CD8-positive, alpha-beta memory T cell (primary cell): ENCODE data around the gene LDLRAD4. TPM values are rescaled to one million over a fixed set of nuclear protein-coding genes. Genes with fewer than 3 reads are reported as not detected.
A peak's percentile ranks its signal among the peaks of the same experiment; 100 is the strongest.

Experiments
- CTCF ChIA-PET: fragments of 350-600 bp; sonication (Branson Sonifier 250); formaldehyde crosslinking; loops from one replicate; lab custom pipeline; 2021; ENCODE audit warnings: antibody characterized with exemption; lab: Charles Lee
- POLR2A ChIA-PET: fragments of 350-600 bp; sonication (Branson Sonifier 250); formaldehyde crosslinking; loops from one replicate; lab custom pipeline; 2021; ENCODE audit warnings: antibody characterized with exemption; lab: Charles Lee
- DNase-seq, 5 donors: peaks; one replicate each; pipeline versions ENCODE4 v3.0.0 to v3.0.0-alpha.2; 2020 to 2022; ENCODE audit warnings: mixed read lengths in 1 of 5
- H3K27ac ChIP-seq: one replicate; pipeline ENCODE4 v1.7.0; 2013; ENCODE audit warnings: low read depth, mild to moderate bottlenecking, low read length, moderate library complexity
- H3K27me3 ChIP-seq: 2 replicates; pipeline ENCODE4 v1.7.0; 2013; ENCODE audit warnings: low read length, mild to moderate bottlenecking; ENCODE audit not compliant: insufficient read depth, poor library complexity, severe bottlenecking
- H3K36me3 ChIP-seq: 2 replicates; pipeline ENCODE4 v1.7.0; 2013; ENCODE audit warnings: mild to moderate bottlenecking, low read length, moderate library complexity; ENCODE audit not compliant: insufficient read depth
- H3K4me1 ChIP-seq: 2 replicates; pipeline ENCODE4 v1.7.0; 2013; ENCODE audit warnings: mild to moderate bottlenecking, low read length, moderate library complexity; ENCODE audit not compliant: insufficient read depth
- H3K4me3 ChIP-seq: 2 replicates; pipeline ENCODE4 v1.7.0; 2013; ENCODE audit warnings: mild to moderate bottlenecking, low read length
- H3K9me3 ChIP-seq: 2 replicates; pipeline ENCODE4 v1.7.0; 2013; ENCODE audit warnings: mild to moderate bottlenecking, low read length
- H3K27ac Mint-ChIP-seq, 8 donors: one replicate each; pipeline ENCODE4 v1.8.0; 2020 to 2021; ENCODE audit warnings: mixed read lengths in 8 of 8, mild to moderate bottlenecking in 6 of 8, inconsistent platforms in 3 of 8, moderate library complexity in 3 of 8
- H3K27me3 Mint-ChIP-seq, 2 donors: one replicate each; pipeline ENCODE4 v1.8.0; 2020 to 2021; ENCODE audit warnings: mixed read lengths in 2 of 2, mild to moderate bottlenecking in 1 of 2, moderate library complexity in 1 of 2
- H3K36me3 Mint-ChIP-seq, 3 donors: one replicate each; pipeline ENCODE4 v1.8.0; 2020 to 2021; ENCODE audit warnings: mixed read lengths in 3 of 3, inconsistent platforms in 1 of 3, mild to moderate bottlenecking in 1 of 3
- H3K4me1 Mint-ChIP-seq, 3 donors: one replicate each; pipeline ENCODE4 v1.8.0; 2020 to 2021; ENCODE audit warnings: mixed read lengths in 3 of 3, inconsistent platforms in 1 of 3, mild to moderate bottlenecking in 1 of 3
- H3K4me3 Mint-ChIP-seq, 7 donors: one replicate each; pipeline ENCODE4 v1.8.0; 2020 to 2021; ENCODE audit warnings: mixed read lengths in 7 of 7, mild to moderate bottlenecking in 6 of 7, moderate library complexity in 4 of 7, inconsistent platforms in 2 of 7
- H3K9me3 Mint-ChIP-seq, 5 donors: one replicate each; pipeline ENCODE4 v1.8.0; 2020 to 2022; ENCODE audit warnings: mixed read lengths in 5 of 5, mild to moderate bottlenecking in 3 of 5, moderate library complexity in 2 of 5, inconsistent platforms in 1 of 5
- polyA plus RNA-seq: library from polyadenylated mRNA; unstranded; fragments of 300-500 nt; fragmentation: Illumina TruSeq; gene quantifications from one replicate; pipeline ENCODE4 v1.2.3, GENCODE V29; 2021
- total RNA-seq, 2 experiments: library from RNA; stranded (reverse); gene quantifications; one replicate each; pipeline ENCODE4 v1.2.3, GENCODE V29; 2021

LDLRAD4 gene
- total and polyA plus RNA-seq, 3 experiments from 2014 or later: 8.1 to 30.4 (median 27.3) TPM

DNA sequence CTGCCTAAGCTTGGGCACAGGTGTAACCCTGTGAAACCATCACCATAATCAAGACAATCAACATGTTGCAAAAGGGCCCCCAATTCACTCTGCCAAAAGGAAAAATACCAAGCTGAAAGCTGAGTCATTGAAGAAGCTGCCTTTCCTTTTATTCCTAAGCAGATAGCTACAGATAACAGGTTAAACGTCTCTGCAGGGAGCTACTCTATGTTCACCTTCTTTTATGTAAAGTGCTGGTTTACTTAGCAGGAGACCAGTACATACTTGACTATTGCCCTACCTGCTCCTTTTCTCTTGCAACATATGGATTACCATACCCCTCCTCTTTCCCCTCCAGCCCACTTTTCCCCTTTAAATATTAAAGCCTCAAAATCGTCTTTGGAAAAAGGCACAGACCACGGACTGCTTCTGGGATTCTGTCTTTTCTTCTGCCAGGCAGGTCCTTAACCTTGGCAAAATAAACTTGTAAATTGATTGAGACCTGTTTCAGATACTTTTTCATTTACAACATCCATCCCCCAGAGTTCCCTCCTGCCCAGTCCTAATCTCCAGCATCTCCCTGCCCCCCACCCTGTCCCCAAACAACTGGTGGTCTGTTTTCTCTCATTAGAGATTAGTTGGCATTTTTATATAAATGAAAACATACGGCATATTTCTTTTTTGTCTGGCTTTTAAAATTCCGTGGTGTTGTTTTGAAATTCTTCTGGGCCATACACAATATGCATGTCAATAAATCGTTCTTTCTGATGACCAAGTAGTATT lies 37.8 kb upstream of the LDLRAD4 start:
- no peak for DNase-seq
- no peaks in the 10 kb centered on the region for H3K9me3 ChIP-seq
- H3K27ac Mint-ChIP-seq: no peak overlapping the region
- peaks cover 10 to 20% (median 20%) of the 10 kb centered on the region in 3 donors for H3K4me1 Mint-ChIP-seq
- ChIA-PET CTCF (no interaction called here), POLR2A (no interaction called here)
- no peaks in the 10 kb centered on the region for H3K9me3 Mint-ChIP-seq
- no peak overlapping the region for H3K4me3 Mint-ChIP-seq
- H3K36me3 ChIP-seq: no peaks in the 10 kb centered on the region
- H3K4me1 ChIP-seq: no peaks in the 10 kb centered on the region
- H3K27ac ChIP-seq: no peak overlapping the region
- no peak overlapping the region for H3K4me3 ChIP-seq
- H3K27me3 ChIP-seq: no peaks in the 10 kb centered on the region
- no peaks in the 10 kb centered on the region for H3K36me3 Mint-ChIP-seq
- H3K27me3 Mint-ChIP-seq: peaks cover 11 to 34% of the 10 kb centered on the region in 2 donors

DNA sequence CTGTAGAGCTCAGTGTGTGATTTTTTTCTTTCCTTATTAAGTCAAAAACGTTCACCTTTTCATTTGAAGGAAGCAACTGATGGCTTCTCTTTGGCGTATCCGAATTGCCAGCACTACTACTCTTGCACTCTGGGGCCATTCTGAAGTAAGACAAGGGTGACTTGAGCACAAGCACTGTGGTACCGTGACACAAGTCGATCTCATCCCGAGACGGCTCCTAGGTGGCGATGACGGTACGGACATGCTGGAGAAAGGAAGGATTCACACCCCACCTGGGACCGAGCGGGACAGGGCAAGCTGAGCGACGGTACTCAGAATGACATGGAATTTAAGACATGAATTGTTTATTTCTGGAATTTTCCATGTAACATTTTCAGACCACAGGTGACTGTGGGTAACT lies 36.8 kb upstream of the LDLRAD4 start:
- Mint-ChIP-seq H3K27me3 (peaks cover 11 to 34% of the 10 kb centered on the region in 2 donors), H3K4me1 (peaks cover 7 to 11% (median 10%) of the 10 kb centered on the region in 3 donors), H3K36me3 (no peaks in the 10 kb centered on the region), H3K4me3 (no peak overlapping the region), H3K27ac (no peak overlapping the region), H3K9me3 (no peaks in the 10 kb centered on the region)
- no peaks in the 10 kb centered on the region for H3K9me3 ChIP-seq
- no peak for DNase-seq
- no peaks in the 10 kb centered on the region for H3K27me3 ChIP-seq
- CTCF ChIA-PET: no interaction called here
- H3K36me3 ChIP-seq: no peaks in the 10 kb centered on the region
- H3K27ac ChIP-seq: no peak overlapping the region
- POLR2A ChIA-PET: no interaction called here
- no peaks in the 10 kb centered on the region for H3K4me1 ChIP-seq
- no peak overlapping the region for H3K4me3 ChIP-seq

DNA sequence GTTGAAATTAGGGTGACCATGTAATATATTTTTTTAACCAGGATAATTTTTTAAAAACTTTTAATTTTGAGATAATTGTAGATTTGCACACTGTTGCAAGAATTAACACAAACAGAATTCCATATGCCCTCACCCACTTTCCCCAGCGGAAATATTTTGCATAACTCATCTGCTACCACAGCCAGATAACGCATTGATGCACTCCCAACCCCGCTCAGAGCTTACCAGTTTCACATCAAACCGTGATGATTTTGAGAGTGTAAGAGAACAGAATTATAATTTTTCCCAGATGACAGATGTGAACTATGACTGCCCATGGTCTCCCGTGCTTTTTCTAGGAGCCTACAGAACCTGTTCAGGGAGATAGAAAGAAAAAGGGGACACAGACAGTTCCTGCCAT lies 35.2 kb upstream of the LDLRAD4 start:
- Histone ChIP-seq H3K4me3 (no peak overlapping the region), H3K27ac (no peak overlapping the region), H3K4me1 (no peaks in the 10 kb centered on the region), H3K27me3 (no peaks in the 10 kb centered on the region), H3K36me3 (no peaks in the 10 kb centered on the region), H3K9me3 (no peaks in the 10 kb centered on the region)
- ChIA-PET POLR2A (no interaction called here), CTCF (no interaction called here)
- Mint-ChIP-seq H3K4me1 (peaks cover 0 to 5% (median 0%) of the 10 kb centered on the region in 3 donors), H3K9me3 (no peaks in the 10 kb centered on the region), H3K27me3 (peaks cover 11 to 34% of the 10 kb centered on the region in 2 donors), H3K36me3 (no peaks in the 10 kb centered on the region), H3K27ac (no peak overlapping the region), H3K4me3 (no peak overlapping the region)
- no peak for DNase-seq

DNA sequence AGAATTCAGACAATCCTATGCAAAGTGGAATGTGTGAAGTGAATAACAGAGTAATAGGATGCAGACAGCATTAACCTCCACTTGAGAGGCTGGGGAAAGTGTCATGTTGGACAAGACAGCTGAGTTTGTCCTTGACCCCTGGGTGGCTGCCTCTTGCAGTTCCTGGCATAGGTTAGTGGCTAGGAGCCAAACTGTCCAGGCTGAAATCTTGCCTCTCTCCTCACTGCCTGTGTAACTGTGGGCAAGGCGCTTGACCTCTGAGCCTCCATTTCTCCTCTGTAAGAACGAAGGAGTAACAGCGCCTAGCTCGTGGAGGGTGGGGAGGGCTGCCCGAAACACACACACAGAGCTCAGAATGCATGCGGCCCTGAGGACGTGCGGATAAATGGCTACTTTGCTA lies 34.8 kb upstream of the LDLRAD4 start:
- Mint-ChIP-seq H3K4me3 (no peak overlapping the region), H3K4me1 (peaks cover 0 to 3% (median 0%) of the 10 kb centered on the region in 3 donors), H3K27ac (no peak overlapping the region), H3K36me3 (no peaks in the 10 kb centered on the region), H3K9me3 (no peaks in the 10 kb centered on the region), H3K27me3 (peaks cover 11 to 34% of the 10 kb centered on the region in 2 donors)
- ChIA-PET CTCF (no interaction called here), POLR2A (no interaction called here)
- Histone ChIP-seq H3K27me3 (no peaks in the 10 kb centered on the region), H3K27ac (no peak overlapping the region), H3K4me3 (no peak overlapping the region), H3K4me1 (no peaks in the 10 kb centered on the region), H3K36me3 (no peaks in the 10 kb centered on the region), H3K9me3 (no peaks in the 10 kb centered on the region)
- no peak for DNase-seq

DNA sequence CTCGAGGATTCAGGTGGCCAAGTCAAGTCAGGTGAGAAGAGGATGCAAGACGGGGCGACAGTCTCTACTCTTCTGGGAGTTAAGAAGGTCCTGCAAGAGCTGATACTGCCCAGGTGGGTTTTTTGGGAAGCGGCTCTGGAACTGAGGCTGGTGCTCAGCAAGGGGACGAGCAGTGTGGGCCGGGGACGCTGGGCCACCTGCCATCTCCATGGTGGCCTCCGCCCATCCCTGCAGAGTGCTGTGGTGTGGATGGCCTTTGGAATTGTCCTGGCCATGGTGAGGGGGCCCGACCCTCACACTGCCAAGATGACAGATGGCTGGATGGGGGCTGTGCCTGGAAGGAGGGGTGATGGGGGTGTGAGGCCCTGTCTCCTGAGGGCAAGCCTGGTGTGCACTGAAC lies 34.2 kb upstream of the LDLRAD4 start:
- no peaks in the 10 kb centered on the region for H3K4me1 Mint-ChIP-seq
- Histone ChIP-seq H3K4me1 (no peaks in the 10 kb centered on the region), H3K36me3 (no peaks in the 10 kb centered on the region), H3K9me3 (no peaks in the 10 kb centered on the region), H3K27me3 (no peaks in the 10 kb centered on the region), H3K4me3 (no peak overlapping the region), H3K27ac (no peak overlapping the region)
- peaks cover 11 to 34% of the 10 kb centered on the region in 2 donors for H3K27me3 Mint-ChIP-seq
- H3K27ac Mint-ChIP-seq: no peak overlapping the region
- no peaks in the 10 kb centered on the region for H3K36me3 Mint-ChIP-seq
- DNase-seq: no peak
- no peaks in the 10 kb centered on the region for H3K9me3 Mint-ChIP-seq
- H3K4me3 Mint-ChIP-seq: no peak overlapping the region
- POLR2A ChIA-PET: no interaction called here
- CTCF ChIA-PET: no interaction called here

DNA sequence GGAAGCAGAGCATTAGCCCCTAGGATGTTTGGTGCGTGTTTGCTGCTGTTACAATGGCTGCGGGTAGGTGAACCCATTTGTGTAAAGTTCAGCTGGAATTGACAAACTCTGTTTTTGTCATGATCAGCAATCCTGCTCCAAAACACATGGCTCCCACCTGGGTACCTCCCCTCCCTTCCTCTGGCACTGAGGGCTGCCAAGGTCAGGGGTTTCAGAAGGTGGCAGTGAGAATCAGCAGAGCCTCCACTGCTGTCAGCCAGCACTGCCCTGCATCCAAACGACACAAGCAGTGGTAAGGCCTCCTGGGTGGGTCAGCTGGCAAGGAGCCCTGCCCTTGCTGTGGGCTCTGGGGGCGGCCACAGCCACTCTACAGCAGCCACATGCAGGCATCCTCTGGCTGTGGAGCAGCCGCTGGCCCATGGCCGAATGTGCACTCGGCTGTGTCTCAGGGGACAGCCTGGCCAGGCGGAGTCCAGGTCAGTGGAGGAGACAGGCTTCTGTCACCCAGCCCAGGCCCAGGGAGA lies 32.8 kb upstream of the LDLRAD4 start:
- Mint-ChIP-seq H3K27me3 (peaks cover 11 to 30% of the 10 kb centered on the region in 2 donors), H3K36me3 (no peaks in the 10 kb centered on the region), H3K4me1 (no peaks in the 10 kb centered on the region), H3K4me3 (no peak overlapping the region), H3K9me3 (no peaks in the 10 kb centered on the region), H3K27ac (no peak overlapping the region)
- Histone ChIP-seq H3K27me3 (no peaks in the 10 kb centered on the region), H3K4me1 (no peaks in the 10 kb centered on the region), H3K9me3 (no peaks in the 10 kb centered on the region), H3K4me3 (no peak overlapping the region), H3K27ac (no peak overlapping the region), H3K36me3 (no peaks in the 10 kb centered on the region)
- no peak for DNase-seq
- ChIA-PET CTCF (no interaction called here), POLR2A (no interaction called here)

DNA sequence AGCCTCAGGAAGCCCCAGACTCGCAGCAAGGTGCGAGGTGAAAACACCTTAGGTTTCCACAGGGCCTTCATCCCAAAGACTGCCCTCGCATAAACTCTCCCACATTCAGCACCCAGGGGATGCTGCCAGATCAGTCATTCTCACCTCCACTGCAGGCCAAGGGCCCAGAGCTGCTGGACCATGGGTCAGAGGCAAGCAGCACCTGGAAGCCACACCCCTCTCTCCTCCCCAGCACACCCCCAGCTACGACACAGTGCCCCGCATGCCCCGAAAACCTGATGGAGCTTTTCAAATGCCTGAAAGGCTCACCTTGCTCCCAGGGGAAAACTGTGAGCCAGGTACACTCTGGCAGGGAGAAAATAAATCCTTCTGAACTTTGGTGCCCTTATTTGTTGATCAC lies 31.9 kb upstream of the LDLRAD4 start:
- DNase-seq: no peak
- POLR2A ChIA-PET: no interaction called here
- no peak overlapping the region for H3K27ac ChIP-seq
- Mint-ChIP-seq H3K9me3 (no peaks in the 10 kb centered on the region), H3K27ac (peak overlapping the region in 1 of 8 donors; percentile 72), H3K4me1 (no peaks in the 10 kb centered on the region), H3K36me3 (no peaks in the 10 kb centered on the region), H3K27me3 (peaks cover 8 to 22% of the 10 kb centered on the region in 2 donors), H3K4me3 (no peak overlapping the region)
- CTCF ChIA-PET: no interaction called here
- no peaks in the 10 kb centered on the region for H3K36me3 ChIP-seq
- no peaks in the 10 kb centered on the region for H3K27me3 ChIP-seq
- no peaks in the 10 kb centered on the region for H3K4me1 ChIP-seq
- H3K9me3 ChIP-seq: no peaks in the 10 kb centered on the region
- no peak overlapping the region for H3K4me3 ChIP-seq

DNA sequence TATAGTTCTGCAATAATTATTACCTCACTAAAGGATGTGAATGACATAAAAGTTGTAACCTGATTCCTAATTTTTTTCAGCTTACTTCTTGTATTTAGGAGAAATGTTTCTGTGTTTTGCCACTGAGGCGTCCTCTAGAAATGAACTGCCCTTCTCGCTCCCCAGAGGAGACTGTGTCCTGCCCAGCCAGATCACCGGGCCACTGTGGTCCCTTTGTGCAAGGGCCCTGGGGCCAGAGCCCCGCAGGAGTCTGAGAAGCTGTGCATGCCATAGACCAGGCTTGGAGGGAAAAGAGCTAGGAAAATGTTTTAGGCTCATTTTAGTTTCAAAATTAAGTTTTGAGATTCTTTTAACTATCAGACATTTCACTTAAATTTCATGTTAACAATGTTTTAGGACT lies 31.1 kb upstream of the LDLRAD4 start:
- DNase-seq: no peak
- H3K4me1 ChIP-seq: no peaks in the 10 kb centered on the region
- no peak overlapping the region for H3K27ac ChIP-seq
- Mint-ChIP-seq H3K36me3 (no peaks in the 10 kb centered on the region), H3K27ac (peak overlapping the region in 1 of 8 donors; percentile 20), H3K9me3 (no peaks in the 10 kb centered on the region), H3K4me3 (no peak overlapping the region), H3K4me1 (no peaks in the 10 kb centered on the region), H3K27me3 (peaks cover 8 to 17% of the 10 kb centered on the region in 2 donors)
- no peak overlapping the region for H3K4me3 ChIP-seq
- ChIA-PET POLR2A (no interaction called here), CTCF (no interaction called here)
- H3K36me3 ChIP-seq: no peaks in the 10 kb centered on the region
- H3K27me3 ChIP-seq: no peaks in the 10 kb centered on the region
- H3K9me3 ChIP-seq: no peaks in the 10 kb centered on the region
